Measurements from ENCODE around the gene GNG3. TPM values are rescaled to one million over a fixed set of nuclear protein-coding genes. Genes with fewer than 3 reads are reported as not detected.

Gene GNG3
- total RNA-seq, 2 experiments from 2014 or later = not detected

Other genes starting within 250 kb of the GNG3 start
- gene AHNAK, start 160.9 kb upstream of the GNG3 start, total RNA-seq = 100 to 1,000 TPM; 123 to 129 TPM
- 1,000 to 10,000 TPM; 1,058 to 1,098 TPM for gene EEF1G, start 133.8 kb upstream of the GNG3 start, total RNA-seq
- 10 to 100 TPM; 22.2 to 25.0 TPM for gene TUT1, start 116.2 kb upstream of the GNG3 start, total RNA-seq
- 100 to 1,000 TPM; 249 to 273 TPM for gene MTA2, start 105.8 kb upstream of the GNG3 start, total RNA-seq
- 100 to 1,000 TPM; 120 to 144 TPM for gene EML3, start 94.9 kb upstream of the GNG3 start, total RNA-seq
- gene ROM1, start 94.4 kb upstream of the GNG3 start, total RNA-seq = 1 to 10 TPM; 1.3 to 2.0 TPM
- 10 to 100 TPM; 63.0 to 64.8 TPM for gene B3GAT3, start 85.7 kb upstream of the GNG3 start, total RNA-seq
- 100 to 1,000 TPM; 297 to 310 TPM for gene GANAB, start 61.1 kb upstream of the GNG3 start, total RNA-seq
- 10 to 100 TPM; 28.9 to 29.2 TPM for gene INTS5, start 54.4 kb upstream of the GNG3 start, total RNA-seq
- gene C11orf98, start 42.5 kb upstream of the GNG3 start, total RNA-seq = 100 to 1,000 TPM; 131 to 133 TPM
- 10 to 100 TPM; 21.9 to 22.8 TPM for gene CSKMT, start 42.4 kb upstream of the GNG3 start, total RNA-seq
- 1 to 10 TPM; 7.5 TPM for gene UQCC3, start 36.0 kb upstream of the GNG3 start, total RNA-seq
- 10 to 100 TPM; 22.3 to 25.0 TPM for gene LBHD1, start 35.4 kb upstream of the GNG3 start, total RNA-seq
- gene UBXN1, start 28.6 kb upstream of the GNG3 start, total RNA-seq = 100 to 1,000 TPM; 107 to 118 TPM
- under 1 TPM; 0.21 to 0.34 TPM for gene LRRN4CL, start 18.1 kb upstream of the GNG3 start, total RNA-seq
- 10 to 100 TPM; 30.3 to 39.9 TPM for gene BSCL2, start 252 bp upstream of the GNG3 start, total RNA-seq
- 10 to 100 TPM; 65.4 to 67.0 TPM for gene HNRNPUL2, start 19.8 kb downstream of the GNG3 start, total RNA-seq
- gene TTC9C, start 20.8 kb downstream of the GNG3 start, total RNA-seq = 10 to 100 TPM; 44.3 to 46.1 TPM
- 10 to 100 TPM; 12.4 to 12.8 TPM for gene ZBTB3, start 46.5 kb downstream of the GNG3 start, total RNA-seq
- gene POLR2G, start 53.9 kb downstream of the GNG3 start, total RNA-seq = 10 to 100 TPM; 89.7 to 96.6 TPM
- gene TAF6L, start 63.7 kb downstream of the GNG3 start, total RNA-seq = 10 to 100 TPM; 21.8 to 23.7 TPM
- 10 to 100 TPM; 37.3 to 40.8 TPM for gene TMEM179B, start 79.7 kb downstream of the GNG3 start, total RNA-seq
- 10 to 100 TPM; 20.1 to 20.3 TPM for gene TMEM223, start 84.3 kb downstream of the GNG3 start, total RNA-seq
- gene NXF1, start 97.8 kb downstream of the GNG3 start, total RNA-seq = 100 to 1,000 TPM; 110 to 111 TPM
- 10 to 100 TPM; 30.4 to 32.7 TPM for gene STX5, start 124.4 kb downstream of the GNG3 start, total RNA-seq
- gene TEX54, start 125.2 kb downstream of the GNG3 start, total RNA-seq = not detected
- gene WDR74, start 131.9 kb downstream of the GNG3 start, total RNA-seq = 10 to 100 TPM; 66.0 to 66.9 TPM
- gene SLC3A2, start 173.2 kb downstream of the GNG3 start, total RNA-seq = 100 to 1,000 TPM; 190 to 202 TPM
- gene CHRM1, start 213.7 kb downstream of the GNG3 start, total RNA-seq = not detected